Neuron (in vitro differentiated cells): Measurements from ENCODE around the gene ARHGEF4.
"Not testable (repeated sequence)": the region's sequence is repeated elsewhere in the genome, so short reads cannot be mapped to it uniquely, and the experiment has no call there.

Experiments used
- H2AFZ ChIP-seq: one replicate; pipeline ENCODE4 v1.6.1; 2013; ENCODE audit warnings: low read depth, mild to moderate bottlenecking, inconsistent platforms, low read length, moderate library complexity
- H3K27me3 ChIP-seq: one replicate; pipeline ENCODE4 v1.6.1; 2013; ENCODE audit warnings: low read length; ENCODE audit not compliant: insufficient read depth
- H3K36me3 ChIP-seq: one replicate; pipeline ENCODE4 v1.6.1; 2013; ENCODE audit warnings: low read length; ENCODE audit not compliant: insufficient read depth
- H3K4me1 ChIP-seq: one replicate; pipeline ENCODE4 v1.6.1; 2013; ENCODE audit warnings: low read length; ENCODE audit not compliant: insufficient read depth
- H3K4me3 ChIP-seq: 2 replicates; pipeline ENCODE4 v1.5.1; 2013; ENCODE audit warnings: mild to moderate bottlenecking, low read length, moderate library complexity
- H3K9me3 ChIP-seq: one replicate; pipeline ENCODE4 v1.6.1; 2013; ENCODE audit warnings: low read length

Gene ARHGEF4

DNA sequence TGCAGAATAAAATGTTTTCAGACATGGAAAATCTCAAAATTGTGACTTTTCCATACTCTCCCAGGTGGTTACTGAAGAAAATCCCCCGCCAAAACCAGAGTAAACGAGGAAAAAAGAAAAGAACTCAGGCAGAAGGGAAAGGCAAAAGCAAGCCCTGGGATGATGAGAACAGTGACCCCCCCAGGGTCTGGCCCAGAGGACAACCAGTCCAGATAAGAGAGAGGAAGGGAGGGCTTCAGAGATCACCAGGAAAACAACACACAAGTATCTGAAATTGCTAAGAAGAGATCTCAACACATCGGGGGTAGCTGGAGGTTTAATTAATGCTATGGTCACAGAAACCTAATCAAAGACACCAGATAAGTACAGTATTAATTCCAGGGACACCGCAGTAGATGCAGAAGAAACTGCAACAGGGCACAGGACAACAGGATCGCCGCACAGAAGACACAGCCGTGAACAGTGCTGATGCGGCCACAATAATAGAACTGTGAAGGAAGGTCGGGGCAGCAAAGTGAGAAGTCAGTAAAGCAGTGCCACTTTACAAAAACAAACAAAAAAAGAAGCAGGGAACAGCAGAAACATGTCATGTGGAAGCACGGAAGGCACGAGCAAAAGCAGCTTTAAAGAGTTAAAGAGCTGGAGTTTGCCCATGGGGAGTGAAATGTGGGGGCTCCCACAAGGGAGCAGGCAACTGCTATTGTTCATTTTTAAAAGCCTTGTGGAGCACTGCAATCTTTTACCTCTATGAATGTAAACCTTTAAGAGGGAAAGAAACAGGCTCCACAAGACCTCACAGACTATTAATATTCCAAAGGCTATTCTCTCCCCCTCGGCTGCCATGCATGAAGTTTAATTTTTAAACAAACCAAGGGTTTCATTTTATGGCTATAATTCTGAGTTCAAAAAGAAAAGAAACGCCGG lies 228.1 kb downstream of the ARHGEF4 start:
- Histone ChIP-seq H3K27me3 (no peaks in the 10 kb centered on the region), H3K9me3 (peaks cover 2% of the 10 kb centered on the region), H3K4me3 (no peak overlapping the region), H3K4me1 (peaks cover 13% of the 10 kb centered on the region), H2AFZ (no peak overlapping the region), H3K36me3 (peaks cover 64% of the 10 kb centered on the region)

DNA sequence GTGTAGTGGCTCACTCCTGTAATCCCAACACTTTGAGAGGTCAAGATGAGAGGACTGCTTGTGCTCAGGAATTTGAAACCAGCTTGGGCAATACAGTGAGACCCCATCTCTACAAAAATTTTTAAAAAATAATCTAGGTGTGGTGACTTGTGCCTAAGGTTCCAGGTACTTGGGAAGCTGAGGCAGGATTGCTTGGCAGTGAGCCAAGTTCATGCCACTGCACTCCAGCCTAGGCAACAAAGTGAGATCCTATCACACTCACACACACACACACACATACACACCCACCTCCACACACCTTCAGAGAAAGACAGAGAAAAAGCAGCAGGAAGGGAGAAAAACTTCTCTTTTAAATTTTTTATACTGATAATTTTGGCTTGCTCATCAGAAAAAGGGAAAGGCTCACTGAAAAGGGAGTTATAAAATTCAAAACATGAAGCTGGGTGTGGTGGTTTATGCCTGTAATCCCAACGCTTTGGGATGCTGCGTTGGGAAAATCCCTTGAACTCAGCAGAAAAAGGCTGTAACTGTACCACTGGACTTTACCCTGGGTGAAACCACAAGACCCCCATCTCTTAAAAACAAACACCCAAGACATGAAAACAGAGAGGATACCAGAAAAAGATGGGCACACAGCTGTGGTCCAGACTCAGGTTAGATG lies 230.9 kb downstream of the ARHGEF4 start:
- Histone ChIP-seq H3K36me3 (peaks cover 74% of the 10 kb centered on the region), H3K27me3 (no peaks in the 10 kb centered on the region), H2AFZ (no peak overlapping the region), H3K9me3 (peaks cover 2% of the 10 kb centered on the region), H3K4me1 (peaks cover 13% of the 10 kb centered on the region), H3K4me3 (no peak overlapping the region)

DNA sequence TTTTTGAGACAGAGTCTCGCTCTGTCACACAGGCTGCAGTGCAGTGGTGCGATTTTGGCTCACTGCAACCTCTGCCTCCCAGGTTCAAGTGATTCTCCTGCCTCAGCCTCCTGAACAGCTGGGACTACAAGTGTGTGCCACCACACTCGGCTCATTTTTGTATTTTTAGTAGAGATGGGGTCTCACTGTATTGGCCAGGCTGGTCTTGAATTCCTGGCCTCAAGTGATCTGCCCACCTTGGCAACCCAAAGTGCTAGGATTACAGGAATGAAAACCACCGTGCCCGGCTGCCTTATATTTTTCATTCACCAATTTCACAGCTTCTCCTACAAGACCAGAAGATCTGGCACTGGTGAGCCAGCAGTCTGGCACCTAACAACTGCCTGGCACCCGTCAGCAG lies 231.5 kb downstream of the ARHGEF4 start:
- peaks cover 13% of the 10 kb centered on the region for H3K4me1 ChIP-seq
- not testable (repeated sequence) for H3K27me3 ChIP-seq, H3K4me3 ChIP-seq, H3K9me3 ChIP-seq, H2AFZ ChIP-seq
- H3K36me3 ChIP-seq = peaks cover 74% of the 10 kb centered on the region

DNA sequence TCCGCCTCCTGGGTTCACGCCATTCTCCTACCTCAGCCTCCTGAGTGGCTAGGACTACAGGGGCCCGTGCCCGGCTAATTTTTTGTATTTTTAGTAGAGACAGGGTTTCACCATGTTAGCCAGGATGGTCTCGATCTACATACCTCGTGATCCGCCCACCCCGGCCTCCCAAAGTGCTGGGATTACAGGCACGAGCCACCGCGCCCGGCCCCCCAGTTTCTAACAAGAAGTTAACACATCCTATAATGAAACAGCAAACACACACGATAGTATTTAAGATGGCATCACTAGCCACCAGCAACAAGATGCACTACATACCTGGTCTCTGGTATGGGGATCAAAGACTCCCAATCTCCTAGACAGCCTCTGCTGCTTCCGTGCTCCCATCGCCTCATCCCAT lies 238.9 kb downstream of the ARHGEF4 start:
- H2AFZ ChIP-seq, H3K9me3 ChIP-seq, H3K4me1 ChIP-seq, H3K27me3 ChIP-seq, H3K4me3 ChIP-seq: not testable (repeated sequence)
- peaks cover 85% of the 10 kb centered on the region for H3K36me3 ChIP-seq

DNA sequence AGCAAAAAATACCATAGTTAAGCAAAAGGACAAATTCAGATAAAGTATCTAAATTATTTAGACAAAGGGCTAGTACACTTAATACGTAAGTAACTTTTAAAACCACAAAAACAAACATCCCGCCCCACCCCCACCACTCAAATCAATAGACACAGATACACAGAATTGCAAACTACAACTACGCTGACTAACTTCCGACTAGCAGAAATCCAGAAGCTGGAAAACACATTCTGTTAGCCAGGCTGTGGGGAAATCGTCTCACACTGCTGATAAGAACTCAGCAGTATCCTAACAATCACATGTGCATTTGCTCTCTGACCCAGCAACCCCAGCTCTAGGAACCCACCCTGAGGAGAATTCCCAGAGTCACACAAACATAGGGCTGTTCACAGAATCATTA lies 240.0 kb downstream of the ARHGEF4 start:
- no peaks in the 10 kb centered on the region for H3K9me3 ChIP-seq
- H3K4me1 ChIP-seq = no peaks in the 10 kb centered on the region
- H3K36me3 ChIP-seq = peaks cover 84% of the 10 kb centered on the region
- H2AFZ ChIP-seq = no peak overlapping the region
- no peaks in the 10 kb centered on the region for H3K27me3 ChIP-seq
- H3K4me3 ChIP-seq = no peak overlapping the region

DNA sequence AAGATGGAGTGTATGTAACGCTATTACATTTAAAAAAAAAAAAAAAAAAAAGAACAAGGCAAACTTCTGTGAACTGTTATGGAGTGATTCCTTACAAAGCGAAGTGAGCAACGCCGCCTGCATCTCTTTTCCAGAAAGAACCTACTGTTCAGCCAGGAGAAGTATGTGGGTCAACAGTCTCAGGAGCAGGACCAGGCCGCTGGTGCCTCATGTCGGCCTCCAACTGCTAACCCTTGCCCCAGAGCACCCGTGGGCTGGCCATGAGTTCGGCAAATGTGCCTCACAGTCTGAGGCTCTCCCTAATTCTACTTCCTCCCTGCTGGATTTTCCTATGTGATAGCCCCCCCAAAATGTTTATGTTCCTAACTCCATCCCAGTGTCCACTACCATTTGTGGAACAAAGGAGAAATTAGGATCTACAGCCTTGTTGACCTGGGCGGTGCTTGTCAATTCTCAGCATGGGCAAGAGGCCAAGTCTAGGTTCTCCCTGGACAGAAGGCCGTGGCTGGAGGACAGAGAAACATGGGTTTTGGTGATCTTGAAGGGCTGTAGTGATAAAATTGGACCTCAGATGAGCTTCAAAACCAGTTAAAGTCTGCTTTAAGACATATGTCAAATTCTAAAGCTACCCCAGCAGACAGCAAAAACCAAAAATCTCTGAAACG lies 240.6 kb downstream of the ARHGEF4 start:
- H3K4me1 ChIP-seq = no peaks in the 10 kb centered on the region
- peaks cover 86% of the 10 kb centered on the region for H3K36me3 ChIP-seq
- no peak overlapping the region for H3K4me3 ChIP-seq
- H3K27me3 ChIP-seq = no peaks in the 10 kb centered on the region
- no peak overlapping the region for H2AFZ ChIP-seq
- H3K9me3 ChIP-seq = no peaks in the 10 kb centered on the region

DNA sequence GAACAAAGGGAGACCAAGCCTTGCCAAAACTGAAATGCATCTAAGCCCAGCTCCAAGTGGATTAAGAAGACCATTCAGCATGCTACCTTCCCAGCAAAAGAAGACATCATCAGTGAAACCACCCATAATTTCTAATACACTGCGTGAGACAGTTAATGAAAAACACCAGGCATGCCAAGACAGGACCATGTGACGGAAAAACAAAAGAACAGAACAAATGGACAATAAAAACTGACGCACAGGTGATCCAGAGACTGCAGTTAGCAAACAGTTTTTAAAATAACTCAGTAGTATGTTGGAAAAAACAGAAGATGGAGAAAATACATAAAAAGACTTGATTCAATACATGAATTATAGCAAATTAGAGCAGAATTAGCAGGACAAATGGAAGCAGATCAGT lies 241.3 kb downstream of the ARHGEF4 start:
- Histone ChIP-seq H3K4me1 (no peaks in the 10 kb centered on the region), H3K27me3 (no peaks in the 10 kb centered on the region), H3K36me3 (peaks cover 83% of the 10 kb centered on the region), H3K4me3 (no peak overlapping the region), H3K9me3 (no peaks in the 10 kb centered on the region), H2AFZ (no peak overlapping the region)

DNA sequence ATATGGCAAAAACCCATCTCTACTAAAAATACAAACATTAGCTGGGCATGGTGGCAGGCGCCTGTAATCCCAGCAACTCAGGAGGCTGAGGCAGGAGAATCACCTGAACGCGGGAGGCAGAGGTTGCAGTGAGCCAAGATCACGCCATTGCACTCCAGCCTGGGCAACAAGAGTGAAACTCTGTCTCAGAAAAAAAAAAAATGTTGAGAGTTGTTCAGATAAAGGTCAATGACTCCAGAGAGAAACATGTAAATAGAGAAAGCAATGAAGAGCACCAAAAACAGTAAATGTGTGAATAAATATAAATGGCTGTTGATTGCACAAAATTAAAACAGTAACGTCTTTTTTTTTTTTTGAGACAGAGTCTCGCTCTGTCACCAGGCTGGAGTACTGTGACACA lies 243.2 kb downstream of the ARHGEF4 start:
- H3K36me3 ChIP-seq = peaks cover 77% of the 10 kb centered on the region
- H3K4me1 ChIP-seq, H3K4me3 ChIP-seq, H2AFZ ChIP-seq, H3K9me3 ChIP-seq, H3K27me3 ChIP-seq: not testable (repeated sequence)

DNA sequence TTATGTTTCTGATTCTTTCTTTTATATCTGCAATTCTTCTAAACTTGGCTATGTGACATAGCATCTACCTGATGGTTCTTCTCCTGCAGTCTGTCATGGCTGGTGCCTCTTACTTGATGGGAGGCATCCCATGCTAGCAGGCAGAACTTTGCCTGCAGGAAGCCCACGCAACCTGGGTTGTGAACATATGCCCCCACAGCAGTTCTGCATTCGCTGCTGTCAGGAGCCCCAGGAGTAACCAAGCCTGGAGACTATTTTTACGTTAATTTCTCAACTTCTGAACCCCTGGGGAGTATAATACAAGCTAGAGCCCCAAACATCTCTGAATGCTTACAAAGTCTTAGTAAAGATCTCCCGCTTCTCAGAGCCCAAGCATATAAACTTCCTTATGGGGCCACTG lies 244.5 kb downstream of the ARHGEF4 start:
- no peaks in the 10 kb centered on the region for H3K27me3 ChIP-seq
- no peak overlapping the region for H3K4me3 ChIP-seq
- H3K36me3 ChIP-seq = peaks cover 79% of the 10 kb centered on the region
- H2AFZ ChIP-seq = no peak overlapping the region
- peaks cover 4% of the 10 kb centered on the region for H3K9me3 ChIP-seq
- H3K4me1 ChIP-seq = no peaks in the 10 kb centered on the region

DNA sequence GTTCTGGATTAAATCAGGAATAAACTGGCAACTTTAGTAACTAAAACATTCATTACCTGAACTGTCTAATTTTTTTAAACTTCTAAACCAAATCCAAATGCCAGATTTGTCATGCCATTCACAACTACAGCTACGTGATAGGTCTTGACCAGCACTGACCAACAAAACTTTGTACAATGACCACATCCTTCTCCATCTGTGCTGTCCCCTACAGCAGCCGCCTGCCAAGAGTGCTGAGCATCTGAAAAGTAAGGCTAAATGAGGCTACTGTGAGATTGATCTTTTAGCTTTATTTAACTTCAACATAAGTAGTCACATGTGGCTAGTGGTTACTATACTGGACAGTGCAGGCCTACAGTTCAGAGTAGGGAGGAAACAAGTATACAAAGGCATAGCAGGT lies 248.9 kb downstream of the ARHGEF4 start:
- H2AFZ ChIP-seq = no peak overlapping the region
- H3K36me3 ChIP-seq = peaks cover 66% of the 10 kb centered on the region
- no peaks in the 10 kb centered on the region for H3K27me3 ChIP-seq
- H3K4me3 ChIP-seq = no peak overlapping the region
- peaks cover 4% of the 10 kb centered on the region for H3K9me3 ChIP-seq
- H3K4me1 ChIP-seq = no peaks in the 10 kb centered on the region

DNA sequence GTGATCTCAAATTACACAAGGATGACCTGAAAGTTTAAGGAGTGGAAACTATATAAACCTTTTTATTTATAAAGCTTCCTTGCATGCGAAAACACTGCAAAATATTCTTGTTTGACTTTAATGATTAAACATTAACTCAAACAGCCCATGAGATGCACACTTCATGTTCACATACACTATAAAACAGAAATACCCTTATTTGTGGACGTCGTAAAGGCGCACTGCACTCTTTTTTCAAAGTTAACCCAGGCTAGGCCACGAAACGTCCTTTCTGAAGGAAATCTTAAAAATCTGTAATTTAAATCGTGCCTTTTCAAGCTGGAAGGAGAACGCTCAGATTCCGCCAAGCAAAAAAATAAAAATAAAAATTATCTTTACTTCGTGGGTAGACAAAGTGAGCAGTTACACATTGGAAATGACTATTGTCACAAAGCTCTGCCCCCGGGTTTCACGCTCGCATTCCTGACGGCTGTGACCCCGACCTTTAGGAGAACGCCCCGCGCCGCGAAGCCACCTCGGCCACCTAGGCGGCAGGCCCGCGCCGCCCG lies 255.8 kb downstream of the ARHGEF4 start:
- no peaks in the 10 kb centered on the region for H3K9me3 ChIP-seq
- peaks cover 3% of the 10 kb centered on the region for H3K4me1 ChIP-seq
- peak overlapping the region; percentile 95 for H3K4me3 ChIP-seq
- H2AFZ ChIP-seq = peak overlapping the region; percentile 98
- H3K27me3 ChIP-seq = no peaks in the 10 kb centered on the region
- H3K36me3 ChIP-seq = peaks cover 22% of the 10 kb centered on the region

DNA sequence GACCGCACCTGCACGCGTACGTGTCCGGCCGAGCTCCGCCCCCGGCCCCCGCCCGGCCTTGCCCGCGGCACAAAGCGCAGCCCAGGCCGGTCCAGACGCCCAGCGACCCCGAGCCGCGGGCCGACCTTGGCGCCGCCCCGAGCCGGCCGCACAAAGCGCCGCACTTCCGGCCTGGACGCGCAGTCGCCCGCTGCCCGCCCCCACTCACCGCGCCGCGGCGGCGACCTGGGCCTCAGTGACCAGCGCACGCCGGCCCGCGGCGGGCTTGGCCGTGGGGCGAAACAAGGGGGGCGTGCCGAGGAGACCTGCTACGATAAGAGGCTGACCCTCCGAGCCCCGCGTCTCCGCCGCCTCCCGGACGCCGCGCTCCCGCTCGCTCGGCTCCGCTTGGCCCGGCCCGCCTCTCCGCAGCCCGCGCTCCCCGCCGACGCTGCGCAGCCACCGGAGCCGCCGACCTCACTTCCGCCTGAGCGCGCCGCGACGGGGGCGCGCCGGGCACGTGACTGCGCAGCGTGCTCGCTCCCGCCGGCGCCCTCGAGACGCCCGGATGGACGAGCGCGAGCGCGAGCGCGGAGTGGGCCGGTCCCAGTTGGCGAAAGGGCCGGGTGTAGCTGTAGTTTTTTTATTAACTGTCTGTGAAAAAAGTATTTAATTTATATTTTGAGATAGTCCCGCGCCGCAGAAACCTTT lies 256.4 kb downstream of the ARHGEF4 start, which contains the start of gene FAM168B:
Gene FAM168B (minus strand): TSS at position 455 of the 690 bp plus-strand sequence. CDS start 10,814 bp downstream, outside the sequence.
- H2AFZ ChIP-seq = peak within 1 kb of the TSS; percentile 98
- H3K27me3 ChIP-seq = no peaks in the 10 kb centered on the region
- H3K4me3 ChIP-seq = peak within 1 kb of the TSS; percentile 95
- no peaks in the 10 kb centered on the region for H3K9me3 ChIP-seq
- H3K36me3 ChIP-seq = peaks cover 16% of the 10 kb centered on the region
- H3K4me1 ChIP-seq = peaks cover 3% of the 10 kb centered on the region
